GM10266 (cell line): ENCODE measurements around the gene RIOK3.
A peak's percentile ranks its signal among the peaks of the same experiment; 100 is the strongest.
"Not testable (repeated sequence)": the region's sequence is repeated elsewhere in the genome, so short reads cannot be mapped to it uniquely, and the experiment has no call there.

Experiments used
- DNase-seq: peaks from one replicate; pipeline ENCODE4 v3.0.0; 2012; ENCODE audit errors: extremely low spot score
- TF ChIP-seq, protein P1 (sequence below): IDR thresholded peaks from 2 replicates; pipeline ENCODE4 v1.5.1; 2012; ENCODE audit warnings: mild to moderate bottlenecking, low read depth; ENCODE audit not compliant: control insufficient read depth, insufficient read depth; ENCODE audit errors: missing control alignments

Gene RIOK3

DNA sequence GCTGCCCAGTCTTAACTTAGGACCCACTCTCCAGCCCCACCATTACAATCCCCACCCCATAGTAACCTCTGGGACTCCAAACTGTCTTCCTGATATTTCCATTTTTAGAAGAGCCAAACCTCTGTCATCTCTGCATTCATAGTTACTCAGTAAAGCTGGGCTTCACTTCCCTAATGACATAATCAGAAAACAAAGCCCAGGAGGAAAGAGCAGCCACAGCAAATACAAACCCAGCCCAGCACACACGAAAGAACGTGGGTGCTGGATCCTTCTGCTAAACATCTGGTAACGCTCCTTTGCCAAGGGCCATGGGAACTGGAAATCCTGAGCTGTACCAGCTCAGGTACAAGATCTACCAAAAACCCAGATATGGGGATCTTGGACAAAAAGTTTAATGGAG, 36.8 kb upstream of the RIOK3 start:
- DNase-seq, result no peak
- TF ChIP-seq, protein P1, sequence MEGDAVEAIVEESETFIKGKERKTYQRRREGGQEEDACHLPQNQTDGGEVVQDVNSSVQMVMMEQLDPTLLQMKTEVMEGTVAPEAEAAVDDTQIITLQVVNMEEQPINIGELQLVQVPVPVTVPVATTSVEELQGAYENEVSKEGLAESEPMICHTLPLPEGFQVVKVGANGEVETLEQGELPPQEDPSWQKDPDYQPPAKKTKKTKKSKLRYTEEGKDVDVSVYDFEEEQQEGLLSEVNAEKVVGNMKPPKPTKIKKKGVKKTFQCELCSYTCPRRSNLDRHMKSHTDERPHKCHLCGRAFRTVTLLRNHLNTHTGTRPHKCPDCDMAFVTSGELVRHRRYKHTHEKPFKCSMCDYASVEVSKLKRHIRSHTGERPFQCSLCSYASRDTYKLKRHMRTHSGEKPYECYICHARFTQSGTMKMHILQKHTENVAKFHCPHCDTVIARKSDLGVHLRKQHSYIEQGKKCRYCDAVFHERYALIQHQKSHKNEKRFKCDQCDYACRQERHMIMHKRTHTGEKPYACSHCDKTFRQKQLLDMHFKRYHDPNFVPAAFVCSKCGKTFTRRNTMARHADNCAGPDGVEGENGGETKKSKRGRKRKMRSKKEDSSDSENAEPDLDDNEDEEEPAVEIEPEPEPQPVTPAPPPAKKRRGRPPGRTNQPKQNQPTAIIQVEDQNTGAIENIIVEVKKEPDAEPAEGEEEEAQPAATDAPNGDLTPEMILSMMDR, result no peak

DNA sequence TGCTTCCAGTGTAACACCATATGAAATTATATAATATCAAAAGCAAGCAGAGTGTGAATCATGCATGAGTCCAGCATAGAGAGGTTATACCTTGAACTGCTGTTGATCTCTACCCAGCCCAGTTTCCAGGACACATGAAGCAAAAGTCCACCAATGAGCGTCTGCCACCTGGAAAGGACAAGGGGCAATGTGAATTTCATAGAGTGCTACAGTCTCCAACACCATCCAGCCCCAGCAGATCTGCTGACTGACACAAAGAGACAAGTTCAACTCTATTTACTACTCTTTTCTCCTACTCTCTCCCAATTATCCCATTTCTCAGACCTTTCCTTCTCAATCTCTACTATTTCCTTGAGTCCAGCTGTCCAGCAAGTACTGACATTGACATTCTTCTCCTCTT, 31.8 kb upstream of the RIOK3 start:
- TF ChIP-seq, protein P1, result no peak
- DNase-seq, result no peak

DNA sequence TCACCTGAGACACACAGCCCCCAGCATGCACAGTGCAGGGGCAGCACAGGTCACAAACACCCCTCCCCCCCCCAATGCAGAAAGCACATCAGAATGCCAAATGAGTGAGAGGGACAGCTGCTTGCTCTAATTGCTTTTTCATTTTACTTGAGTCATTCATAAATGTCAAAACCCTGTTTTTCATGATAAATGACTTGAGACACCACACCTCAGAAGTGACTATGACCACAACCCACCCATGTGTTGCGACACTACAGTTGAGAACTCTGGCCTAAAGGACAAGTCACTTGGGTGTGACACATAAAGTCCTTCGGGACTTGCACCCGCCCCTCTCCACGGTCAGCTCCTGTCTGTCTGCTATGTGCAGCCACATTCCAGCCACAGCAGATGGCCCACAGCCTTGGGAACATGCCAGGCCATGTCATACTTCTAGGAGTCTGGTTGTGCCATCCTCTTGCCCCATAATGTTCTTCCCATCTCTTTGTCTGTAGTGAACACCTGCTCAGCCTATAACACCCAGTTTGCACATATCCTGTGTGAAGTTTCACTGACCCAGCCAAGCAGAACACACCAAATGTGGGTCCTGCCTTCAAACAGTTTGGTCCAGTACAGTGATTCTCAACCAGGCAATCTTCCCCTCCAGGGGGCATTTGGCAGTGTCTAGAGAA, 30.2 kb upstream of the RIOK3 start:
- TF ChIP-seq, protein P1, result no peak
- peak; percentile 56 for DNase-seq

DNA sequence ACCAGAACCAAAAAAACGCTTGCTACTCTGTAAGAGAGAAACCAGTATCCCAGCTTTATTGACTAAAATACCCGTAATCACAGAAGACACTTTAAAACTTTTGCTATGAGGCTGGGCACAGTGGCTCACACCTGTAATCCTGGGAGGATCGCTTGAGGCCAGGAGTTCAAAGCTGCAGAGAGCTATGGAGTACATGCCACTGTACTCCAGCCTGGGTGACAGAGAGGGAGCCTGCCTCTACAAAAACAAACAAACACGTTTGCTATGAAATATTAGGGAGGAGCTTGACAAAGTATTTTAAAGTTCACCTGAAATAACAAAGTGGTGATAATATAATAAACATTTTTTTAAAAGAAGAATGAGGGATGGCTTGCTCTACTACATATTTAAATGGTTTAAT, 28.5 kb upstream of the RIOK3 start:
- no peak for DNase-seq
- TF ChIP-seq, protein P1, result no peak

DNA sequence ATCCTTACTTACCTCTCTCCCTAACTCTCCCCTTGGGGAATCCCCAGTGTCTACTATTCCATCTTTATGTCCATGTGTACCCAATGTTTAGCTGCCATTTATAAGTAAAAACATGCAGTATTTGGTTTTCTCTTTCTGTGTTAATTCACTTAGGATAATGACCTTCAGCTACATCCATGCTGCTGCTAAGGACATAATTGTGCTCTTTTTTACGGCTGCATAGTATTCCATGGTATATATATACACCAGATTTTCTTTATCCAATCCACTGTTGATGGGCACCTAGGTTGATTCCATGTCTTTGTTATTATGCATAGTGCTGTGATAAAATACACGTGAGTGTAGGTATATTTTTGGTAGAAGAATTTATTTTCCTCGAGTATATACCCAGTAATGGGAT, 24.3 kb upstream of the RIOK3 start:
- TF ChIP-seq, protein P1, result no peak
- DNase-seq, result no peak

DNA sequence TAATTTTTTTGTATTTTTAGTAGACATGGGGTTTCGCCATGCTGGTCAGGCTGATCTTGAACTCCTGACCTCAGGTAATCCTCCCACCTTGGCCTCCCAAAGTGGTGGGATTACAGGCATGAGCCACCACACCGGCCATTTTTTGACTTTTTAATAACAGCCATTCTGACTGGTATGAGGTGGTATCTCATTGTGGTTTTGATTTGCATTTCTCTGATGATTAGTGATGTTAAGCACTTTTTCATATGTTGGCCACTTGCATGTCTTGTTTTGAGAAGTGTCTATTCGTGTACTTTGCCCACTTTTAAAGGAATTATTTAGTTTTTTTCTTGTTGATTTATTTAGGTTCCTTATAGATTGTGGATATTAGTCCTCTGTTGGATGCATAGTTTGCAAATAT, 23.5 kb upstream of the RIOK3 start:
- not testable (repeated sequence) for DNase-seq

DNA sequence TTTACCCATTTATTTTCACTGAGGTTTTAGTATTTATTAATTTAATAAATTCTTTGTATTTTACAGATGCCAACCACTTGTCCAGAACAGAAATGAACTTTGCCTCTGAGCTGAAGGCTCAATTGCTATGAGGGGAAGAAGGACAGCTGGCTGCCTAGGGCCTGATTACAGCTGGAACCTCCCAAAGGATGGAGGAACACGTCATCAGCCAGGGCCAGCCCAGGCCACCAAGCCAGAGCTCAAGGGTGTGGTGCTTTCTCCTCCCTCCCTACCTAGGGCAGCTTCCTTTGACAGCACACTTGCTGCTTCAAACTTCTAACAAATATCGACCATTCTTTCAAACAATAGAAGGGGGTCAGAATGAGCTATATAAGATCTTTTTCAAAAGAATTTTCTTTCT, 19.7 kb upstream of the RIOK3 start:
- TF ChIP-seq, protein P1, result no peak
- no peak for DNase-seq
